RPMI8226 (cell line): ENCODE data around the gene TCF4.
A peak's percentile ranks its signal among the peaks of the same experiment; 100 is the strongest.

Experiments
- DNase-seq: peaks from one replicate; pipeline ENCODE4 v3.0.0-alpha.2; 2015

TCF4 gene

GRCh38 chr18:55280503-55280902, 307.5 kb downstream of the TCF4 start:
- peak; percentile 77 for DNase-seq

DNA sequence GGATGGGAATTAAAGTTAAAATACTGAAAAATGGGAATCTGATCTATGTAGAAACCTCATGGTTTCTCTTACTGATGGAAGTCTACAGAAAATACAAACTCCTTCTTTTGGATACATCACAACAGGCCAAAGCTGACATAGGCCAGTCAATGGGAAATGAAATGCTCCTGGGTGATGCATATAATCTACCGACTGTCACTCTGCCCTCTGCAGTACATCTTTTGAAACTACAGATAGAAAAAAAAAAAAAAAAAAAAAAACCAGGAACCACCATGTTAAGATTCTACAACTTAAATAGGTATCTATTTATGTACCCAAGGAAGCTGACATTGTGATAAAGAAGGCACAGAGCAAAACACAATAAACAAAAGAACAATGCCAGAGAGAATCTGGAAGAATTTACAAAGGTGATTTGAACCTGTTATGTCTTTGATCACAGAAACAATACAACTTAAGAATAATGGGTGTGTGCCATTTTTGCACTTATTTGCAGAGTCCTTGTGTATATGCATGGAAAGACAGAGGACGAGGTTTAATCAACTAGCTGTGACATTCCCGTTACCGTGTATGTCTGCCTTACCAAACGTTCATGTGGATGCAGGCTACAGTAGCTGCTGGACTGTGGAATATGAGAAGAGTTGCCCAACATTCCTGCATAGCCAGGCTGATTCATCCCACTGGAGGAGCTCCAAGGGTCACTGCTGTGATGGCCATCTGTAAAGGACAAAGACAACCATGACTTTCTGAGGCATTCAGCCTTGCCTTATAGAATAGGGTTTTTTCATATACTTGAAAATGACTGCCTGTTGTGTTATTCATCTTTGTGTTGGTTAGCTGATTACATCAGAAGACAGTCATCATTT, 312.7 kb downstream of the TCF4 start:
- DNase-seq, result peak; percentile 19

DNA sequence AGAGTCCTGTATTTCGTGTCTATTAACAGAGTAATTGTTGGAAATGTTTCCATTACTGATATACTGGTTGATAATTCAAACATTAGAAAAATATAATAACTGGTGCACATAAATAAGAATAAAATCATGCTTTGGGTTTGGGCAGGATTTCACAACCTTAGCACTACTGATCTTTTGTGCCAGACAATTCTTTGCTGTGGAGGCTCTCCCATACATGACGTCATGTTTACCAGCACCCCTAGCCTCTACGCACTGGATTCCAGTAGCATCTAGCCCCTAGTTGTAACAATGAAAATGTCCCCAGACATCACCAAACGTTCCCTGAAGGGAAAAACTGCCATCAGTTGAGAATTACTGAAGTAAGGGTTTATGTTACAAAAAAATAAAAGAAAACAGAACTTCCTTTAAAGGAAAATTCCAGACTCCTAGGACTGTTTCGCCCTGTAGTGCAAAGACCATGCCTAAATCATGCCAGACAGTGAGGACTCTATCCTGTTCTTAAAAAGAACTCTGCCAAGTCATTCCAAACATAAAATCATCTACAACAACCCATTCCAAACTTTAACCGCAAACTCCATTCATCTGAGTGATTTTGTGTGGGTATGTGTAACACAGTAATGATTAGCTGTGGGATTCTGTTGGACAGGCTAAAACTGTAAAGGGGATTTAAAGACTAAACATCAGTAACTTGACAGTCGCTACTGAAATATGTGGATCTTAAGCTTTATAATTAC, 315.3 kb downstream of the TCF4 start:
- DNase-seq, result no peak

- no peak for DNase-seq
Measured at GRCh38 chr18:55269622-55270021, 318.4 kb downstream of the TCF4 start.

DNA sequence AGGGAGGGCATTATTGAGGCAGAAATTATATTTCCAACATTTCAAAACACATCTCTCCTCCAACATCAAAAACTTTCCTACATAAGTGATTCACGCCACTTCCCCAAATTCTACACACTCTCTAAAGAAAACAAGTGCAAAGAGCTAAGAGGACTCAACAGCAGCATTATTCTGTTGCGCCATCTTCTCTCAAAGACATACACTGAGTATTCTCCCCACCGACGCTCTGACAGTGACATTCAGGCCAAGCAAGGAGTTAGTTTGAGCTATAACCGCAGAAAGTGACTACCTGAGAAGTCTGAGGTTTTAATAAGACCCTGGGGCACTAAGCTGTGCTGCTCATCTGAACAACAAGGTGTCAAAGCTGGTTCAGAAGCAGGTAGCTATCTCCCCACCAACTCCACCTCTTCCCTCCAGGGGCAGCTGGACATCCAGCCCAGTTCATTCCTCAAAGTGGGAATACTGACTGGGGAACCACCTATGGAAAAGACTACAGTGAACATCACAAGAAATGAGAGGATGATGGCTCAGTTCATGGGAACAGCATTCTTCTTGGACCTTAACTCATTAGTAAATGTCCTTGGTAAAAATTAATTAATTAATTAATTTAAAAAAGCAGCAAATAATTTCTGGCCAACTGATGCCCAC, 319.2 kb downstream of the TCF4 start:
- DNase-seq, result peak; percentile 75

DNA sequence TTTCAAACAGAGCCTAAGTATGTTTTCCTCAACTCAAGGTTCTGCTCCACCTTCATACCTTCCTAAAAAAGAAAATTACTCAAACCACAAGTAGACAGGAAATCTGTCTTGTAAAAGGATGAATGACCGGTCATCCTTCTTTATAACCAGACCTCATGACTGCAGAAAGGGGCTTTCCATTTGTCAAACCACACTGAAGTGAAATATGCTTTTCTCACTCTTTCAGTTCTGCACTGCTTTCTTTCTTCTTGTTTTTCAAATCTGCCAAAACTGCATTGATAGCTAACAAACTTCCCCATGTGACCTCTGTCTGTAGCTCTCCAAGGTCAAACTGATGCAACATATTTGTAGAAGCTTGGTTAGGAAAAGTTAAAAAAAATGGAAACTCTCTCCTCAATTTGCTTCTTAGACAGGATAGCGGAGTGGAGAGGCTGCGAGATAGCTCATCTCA, 319.8 kb downstream of the TCF4 start:
- peak; percentile 82 for DNase-seq

DNA sequence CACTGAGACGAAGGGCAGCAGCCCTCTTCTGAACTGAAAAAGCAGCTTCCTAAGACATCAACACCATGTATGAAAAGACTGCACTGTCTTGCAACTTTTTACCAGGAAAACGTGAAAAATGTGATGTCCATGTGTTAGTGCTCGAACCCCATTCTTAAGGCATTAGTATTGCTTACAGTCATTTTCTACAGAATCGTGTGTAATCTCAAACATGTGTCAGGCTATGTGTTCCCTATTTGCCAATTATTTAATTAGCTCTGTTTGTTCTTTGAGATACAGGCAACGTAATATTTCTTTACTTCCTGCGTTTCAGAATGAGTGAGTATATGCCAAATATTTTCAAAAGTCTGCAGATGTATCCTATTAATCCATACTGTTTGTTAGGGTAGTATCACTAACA, 321.0 kb downstream of the TCF4 start:
- DNase-seq, result no peak

DNA sequence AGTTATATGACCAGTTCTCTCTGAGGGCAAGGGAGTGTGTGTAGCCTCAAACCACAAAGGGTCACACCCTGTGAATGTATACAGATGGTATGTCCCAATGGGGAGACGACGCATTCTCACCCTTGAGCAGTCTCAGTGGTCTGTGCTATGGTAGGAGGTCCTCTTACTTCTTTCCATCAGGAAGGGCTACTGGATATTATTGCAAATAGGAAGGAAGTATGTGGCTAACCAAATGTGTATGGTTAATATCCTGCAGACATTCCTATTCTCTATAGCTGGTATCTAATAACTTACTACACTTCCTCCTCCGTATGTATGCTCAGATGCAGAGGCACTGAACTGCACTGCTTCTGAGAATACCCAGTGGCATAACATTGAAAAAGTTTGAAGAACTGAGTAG, 322.0 kb downstream of the TCF4 start:
- DNase-seq, result no peak

- DNase-seq, result no peak
Measured at GRCh38 chr18:55265130-55265675, 322.8 kb downstream of the TCF4 start.

- no peak for DNase-seq
Measured at GRCh38 chr18:55264108-55264507, 323.9 kb downstream of the TCF4 start.

- DNase-seq, result no peak
Measured at GRCh38 chr18:55262021-55262560, 325.9 kb downstream of the TCF4 start.

GRCh38 chr18:55261253-55261652, 326.7 kb downstream of the TCF4 start:
- DNase-seq, result no peak

GRCh38 chr18:55258088-55258487, 329.9 kb downstream of the TCF4 start:
- DNase-seq, result no peak

- DNase-seq, result no peak
Measured at GRCh38 chr18:55256929-55257289, 331.1 kb downstream of the TCF4 start.

GRCh38 chr18:55256226-55256928, 331.6 kb downstream of the TCF4 start:
- DNase-seq, result no peak

DNA sequence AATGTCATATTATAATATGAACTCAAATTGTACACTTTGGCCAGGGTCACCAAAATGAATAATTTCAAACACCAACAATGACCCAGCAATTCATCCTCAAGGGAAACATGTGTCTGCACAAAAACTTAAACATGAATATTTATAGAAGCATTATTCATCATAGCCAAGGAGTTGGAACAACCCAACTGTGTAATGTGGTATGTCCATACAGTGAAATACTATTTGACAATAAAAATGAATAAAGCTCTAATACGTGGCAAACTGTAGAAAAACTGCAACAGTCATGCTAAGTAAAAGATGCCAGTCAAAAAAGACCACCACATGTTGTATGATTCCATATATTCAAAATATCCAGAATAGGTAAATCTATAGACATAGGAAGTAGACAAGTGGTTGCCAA, 334.2 kb downstream of the TCF4 start:
- DNase-seq, result no peak

DNA sequence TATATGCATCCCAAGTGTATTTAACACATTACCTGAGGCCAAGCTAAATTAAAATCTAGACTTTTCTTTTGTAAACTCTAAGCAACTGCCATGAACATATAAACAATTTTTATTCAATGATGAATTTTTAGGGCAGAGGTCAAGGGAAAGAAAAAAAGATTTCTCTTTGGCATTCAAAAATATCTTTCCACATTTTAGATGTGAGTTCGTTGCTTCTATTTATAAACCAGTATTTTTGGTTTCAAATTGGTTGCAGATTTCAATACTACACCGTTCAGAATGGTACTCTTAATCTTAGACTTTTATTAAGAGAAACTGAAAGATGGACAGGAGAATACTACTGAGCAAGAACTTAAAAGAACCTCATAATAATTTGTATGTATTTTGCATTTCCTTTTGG, 335.1 kb downstream of the TCF4 start:
- DNase-seq, result no peak

DNA sequence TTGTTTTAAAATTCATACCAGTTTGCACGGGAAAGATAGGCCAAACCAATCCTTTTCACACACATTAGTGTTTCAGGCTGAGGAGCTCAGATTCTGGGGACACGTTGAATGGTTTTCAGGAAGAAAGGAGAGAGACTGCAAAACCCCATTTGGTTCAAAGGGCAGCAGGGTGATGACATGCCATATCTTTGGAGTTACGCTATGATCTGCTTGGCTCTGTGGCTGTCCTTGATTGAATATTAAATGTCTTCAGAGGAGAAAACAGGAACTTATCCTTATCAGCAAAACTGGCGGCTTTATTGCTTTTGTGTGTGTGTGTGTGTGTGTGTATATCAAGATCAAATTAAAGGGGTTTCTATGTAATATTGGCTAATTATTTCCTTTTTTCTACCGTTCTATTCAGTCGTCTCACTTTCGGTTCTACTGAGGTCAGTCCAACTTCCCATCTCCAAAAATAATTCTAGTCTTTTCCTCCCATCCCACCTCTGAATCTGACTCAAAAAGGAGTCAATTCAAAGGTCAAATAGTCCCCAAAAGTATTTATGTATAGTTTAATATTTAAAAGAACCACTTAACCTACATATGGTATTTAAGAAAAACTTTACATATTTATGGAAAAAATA, 335.8 kb downstream of the TCF4 start:
- no peak for DNase-seq

- DNase-seq, result no peak
Measured at GRCh38 chr18:55251254-55251971, 336.6 kb downstream of the TCF4 start.

DNA sequence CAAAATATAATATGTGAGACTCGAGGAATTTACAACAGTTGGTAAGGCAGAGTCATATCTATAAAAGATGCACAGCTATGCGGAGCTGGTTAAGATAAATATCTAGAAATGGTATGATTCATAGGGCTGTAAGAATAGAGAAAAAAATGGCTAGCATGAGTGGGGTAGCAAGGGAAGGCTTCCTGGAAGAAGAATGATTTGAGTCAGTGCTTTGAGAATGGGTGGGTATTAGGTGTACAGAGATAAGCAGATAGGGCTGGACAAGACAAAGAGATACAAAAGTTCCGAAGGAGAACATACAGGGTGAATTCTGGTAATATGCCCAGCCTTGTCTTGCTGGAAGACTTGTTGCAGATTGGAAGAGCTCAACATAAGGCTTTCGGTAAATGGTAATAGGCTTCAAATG, 337.2 kb downstream of the TCF4 start:
- no peak for DNase-seq

DNA sequence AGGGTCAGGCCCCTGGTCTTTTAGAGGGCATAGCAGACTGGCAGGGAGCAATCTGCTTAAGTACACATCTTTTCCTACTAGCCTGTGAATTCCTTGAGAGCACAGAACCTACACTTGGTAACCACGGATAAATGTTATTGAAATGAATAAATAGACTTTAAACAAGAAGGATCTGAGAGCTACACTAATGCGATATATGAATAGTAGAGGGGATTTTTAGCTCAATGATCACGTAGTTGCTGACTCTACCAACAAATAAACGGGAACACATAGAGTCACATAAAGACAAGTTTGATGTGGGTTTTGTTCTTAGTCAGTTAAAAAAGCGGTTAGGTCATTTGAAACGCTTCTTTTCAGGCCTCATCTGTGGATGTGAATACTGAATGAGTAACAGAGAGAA, 338.4 kb downstream of the TCF4 start:
- DNase-seq, result no peak
